ENCODE measurements around the gene USP53. TPM values are rescaled to one million over a fixed set of nuclear protein-coding genes. Genes with fewer than 3 reads are reported as not detected.

USP53 gene
- total and polyA plus RNA-seq, 2 of the 13 experiments (the other 11 are each of a cell fraction or from before 2014, with no cell fraction given): 5.3 to 8.1 TPM

DNA sequence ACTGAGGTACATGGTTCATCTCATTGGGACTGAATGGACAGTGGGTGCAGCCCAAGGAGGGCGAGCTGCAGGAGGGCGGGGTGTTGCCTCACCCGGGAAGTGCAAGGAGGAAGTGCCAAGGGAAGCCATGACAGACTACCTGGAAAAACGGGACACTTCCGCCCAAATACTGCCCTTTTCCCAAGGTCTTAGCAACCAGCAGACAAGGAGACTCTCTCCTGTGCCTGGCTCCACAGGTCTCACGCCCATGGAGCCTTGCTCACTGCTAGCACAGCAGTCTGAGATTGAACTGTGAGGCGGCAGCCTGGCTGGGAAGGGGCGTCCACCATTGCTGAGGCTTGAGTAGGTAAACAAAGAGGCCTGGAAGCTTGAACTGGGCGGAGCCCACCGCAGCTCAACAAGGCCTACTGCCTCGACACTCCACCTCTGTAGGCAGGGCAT lies 14.7 kb upstream of the USP53 start (continued):
- TF ChIP-seq FOXA3 (CRISPR knock-in tag; IDR thresholded peaks at IDR 0.05) (peak; percentile 53), AHR (CRISPR knock-in tag; IDR thresholded peaks at IDR 0.05) (0 out of 2 replicates have a peak, but pooled peaks have one; percentile 23), ZNF501 (CRISPR knock-in tag; IDR thresholded peaks at IDR 0.05) (0 out of 2 replicates have a peak, but pooled peaks have one; percentile 39), ZNF703 (CRISPR knock-in tag; IDR thresholded peaks at IDR 0.05; ENCODE audit: borderline replicate concordance) (no peak), FOXA1 (IDR thresholded peaks at IDR 0.05) (no peak), FOXA1 (CRISPR knock-in tag; IDR thresholded peaks at IDR 0.05) (peak; percentile 60), MTF2 (CRISPR knock-in tag; IDR thresholded peaks at IDR 0.05; ENCODE audit: borderline replicate concordance) (peak; percentile 90; the same call in 1 of the 2 replicates), NCOA2 (CRISPR knock-in tag; IDR thresholded peaks at IDR 0.05) (0 out of 2 replicates have a peak, but pooled peaks have one; percentile 19), WIZ (CRISPR knock-in tag; IDR thresholded peaks at IDR 0.05) (peak; percentile 96), KDM2A (CRISPR knock-in tag; IDR thresholded peaks at IDR 0.05; ENCODE audit: borderline replicate concordance, low read depth) (peak; percentile 25; the same call in 1 of the 2 replicates), SOX6 (IDR thresholded peaks at IDR 0.05) (no peak), SOX6 (CRISPR knock-in tag; IDR thresholded peaks at IDR 0.05) (0 out of 2 replicates have a peak, but pooled peaks have one; percentile 15), POGZ (CRISPR knock-in tag; IDR thresholded peaks at IDR 0.05) (peak; percentile 77; the same call in 1 of the 2 replicates), NFKB2 (CRISPR knock-in tag; IDR thresholded peaks at IDR 0.05; ENCODE audit: borderline replicate concordance) (peak; percentile 37; the same call in 1 of the 2 replicates), ZNF615 (CRISPR knock-in tag; IDR thresholded peaks at IDR 0.05; ENCODE audit: borderline replicate concordance) (no peak), SAP130 (CRISPR knock-in tag; IDR thresholded peaks at IDR 0.05; ENCODE audit: low read depth) (peak; percentile 34; the same call in 1 of the 2 replicates)
- TF ChIP-seq, protein P1, sequence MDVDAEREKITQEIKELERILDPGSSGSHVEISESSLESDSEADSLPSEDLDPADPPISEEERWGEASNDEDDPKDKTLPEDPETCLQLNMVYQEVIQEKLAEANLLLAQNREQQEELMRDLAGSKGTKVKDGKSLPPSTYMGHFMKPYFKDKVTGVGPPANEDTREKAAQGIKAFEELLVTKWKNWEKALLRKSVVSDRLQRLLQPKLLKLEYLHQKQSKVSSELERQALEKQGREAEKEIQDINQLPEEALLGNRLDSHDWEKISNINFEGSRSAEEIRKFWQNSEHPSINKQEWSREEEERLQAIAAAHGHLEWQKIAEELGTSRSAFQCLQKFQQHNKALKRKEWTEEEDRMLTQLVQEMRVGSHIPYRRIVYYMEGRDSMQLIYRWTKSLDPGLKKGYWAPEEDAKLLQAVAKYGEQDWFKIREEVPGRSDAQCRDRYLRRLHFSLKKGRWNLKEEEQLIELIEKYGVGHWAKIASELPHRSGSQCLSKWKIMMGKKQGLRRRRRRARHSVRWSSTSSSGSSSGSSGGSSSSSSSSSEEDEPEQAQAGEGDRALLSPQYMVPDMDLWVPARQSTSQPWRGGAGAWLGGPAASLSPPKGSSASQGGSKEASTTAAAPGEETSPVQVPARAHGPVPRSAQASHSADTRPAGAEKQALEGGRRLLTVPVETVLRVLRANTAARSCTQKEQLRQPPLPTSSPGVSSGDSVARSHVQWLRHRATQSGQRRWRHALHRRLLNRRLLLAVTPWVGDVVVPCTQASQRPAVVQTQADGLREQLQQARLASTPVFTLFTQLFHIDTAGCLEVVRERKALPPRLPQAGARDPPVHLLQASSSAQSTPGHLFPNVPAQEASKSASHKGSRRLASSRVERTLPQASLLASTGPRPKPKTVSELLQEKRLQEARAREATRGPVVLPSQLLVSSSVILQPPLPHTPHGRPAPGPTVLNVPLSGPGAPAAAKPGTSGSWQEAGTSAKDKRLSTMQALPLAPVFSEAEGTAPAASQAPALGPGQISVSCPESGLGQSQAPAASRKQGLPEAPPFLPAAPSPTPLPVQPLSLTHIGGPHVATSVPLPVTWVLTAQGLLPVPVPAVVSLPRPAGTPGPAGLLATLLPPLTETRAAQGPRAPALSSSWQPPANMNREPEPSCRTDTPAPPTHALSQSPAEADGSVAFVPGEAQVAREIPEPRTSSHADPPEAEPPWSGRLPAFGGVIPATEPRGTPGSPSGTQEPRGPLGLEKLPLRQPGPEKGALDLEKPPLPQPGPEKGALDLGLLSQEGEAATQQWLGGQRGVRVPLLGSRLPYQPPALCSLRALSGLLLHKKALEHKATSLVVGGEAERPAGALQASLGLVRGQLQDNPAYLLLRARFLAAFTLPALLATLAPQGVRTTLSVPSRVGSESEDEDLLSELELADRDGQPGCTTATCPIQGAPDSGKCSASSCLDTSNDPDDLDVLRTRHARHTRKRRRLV (CRISPR knock-in tag; IDR thresholded peaks at IDR 0.05): no peak
- TF ChIP-seq, protein P2, sequence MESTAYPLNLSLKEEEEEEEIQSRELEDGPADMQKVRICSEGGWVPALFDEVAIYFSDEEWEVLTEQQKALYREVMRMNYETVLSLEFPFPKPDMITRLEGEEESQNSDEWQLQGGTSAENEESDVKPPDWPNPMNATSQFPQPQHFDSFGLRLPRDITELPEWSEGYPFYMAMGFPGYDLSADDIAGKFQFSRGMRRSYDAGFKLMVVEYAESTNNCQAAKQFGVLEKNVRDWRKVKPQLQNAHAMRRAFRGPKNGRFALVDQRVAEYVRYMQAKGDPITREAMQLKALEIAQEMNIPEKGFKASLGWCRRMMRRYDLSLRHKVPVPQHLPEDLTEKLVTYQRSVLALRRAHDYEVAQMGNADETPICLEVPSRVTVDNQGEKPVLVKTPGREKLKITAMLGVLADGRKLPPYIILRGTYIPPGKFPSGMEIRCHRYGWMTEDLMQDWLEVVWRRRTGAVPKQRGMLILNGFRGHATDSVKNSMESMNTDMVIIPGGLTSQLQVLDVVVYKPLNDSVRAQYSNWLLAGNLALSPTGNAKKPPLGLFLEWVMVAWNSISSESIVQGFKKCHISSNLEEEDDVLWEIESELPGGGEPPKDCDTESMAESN (CRISPR knock-in tag; conservative IDR thresholded peaks at IDR 0.05): 0 out of 2 replicates have a peak, but pooled peaks have one; percentile 35
- TF ChIP-seq, protein P3, sequence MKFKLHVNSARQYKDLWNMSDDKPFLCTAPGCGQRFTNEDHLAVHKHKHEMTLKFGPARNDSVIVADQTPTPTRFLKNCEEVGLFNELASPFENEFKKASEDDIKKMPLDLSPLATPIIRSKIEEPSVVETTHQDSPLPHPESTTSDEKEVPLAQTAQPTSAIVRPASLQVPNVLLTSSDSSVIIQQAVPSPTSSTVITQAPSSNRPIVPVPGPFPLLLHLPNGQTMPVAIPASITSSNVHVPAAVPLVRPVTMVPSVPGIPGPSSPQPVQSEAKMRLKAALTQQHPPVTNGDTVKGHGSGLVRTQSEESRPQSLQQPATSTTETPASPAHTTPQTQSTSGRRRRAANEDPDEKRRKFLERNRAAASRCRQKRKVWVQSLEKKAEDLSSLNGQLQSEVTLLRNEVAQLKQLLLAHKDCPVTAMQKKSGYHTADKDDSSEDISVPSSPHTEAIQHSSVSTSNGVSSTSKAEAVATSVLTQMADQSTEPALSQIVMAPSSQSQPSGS (CRISPR knock-in tag; IDR thresholded peaks at IDR 0.05): 0 out of 2 replicates have a peak, but pooled peaks have one; percentile 26
- TF ChIP-seq, protein P4, sequence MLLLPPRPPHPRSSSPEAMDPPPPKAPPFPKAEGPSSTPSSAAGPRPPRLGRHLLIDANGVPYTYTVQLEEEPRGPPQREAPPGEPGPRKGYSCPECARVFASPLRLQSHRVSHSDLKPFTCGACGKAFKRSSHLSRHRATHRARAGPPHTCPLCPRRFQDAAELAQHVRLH (CRISPR knock-in tag; IDR thresholded peaks at IDR 0.05; ENCODE audit: borderline replicate concordance, low read depth): peak; percentile 23; the same call in 1 of the 2 replicates
- TF ChIP-seq, protein P5, sequence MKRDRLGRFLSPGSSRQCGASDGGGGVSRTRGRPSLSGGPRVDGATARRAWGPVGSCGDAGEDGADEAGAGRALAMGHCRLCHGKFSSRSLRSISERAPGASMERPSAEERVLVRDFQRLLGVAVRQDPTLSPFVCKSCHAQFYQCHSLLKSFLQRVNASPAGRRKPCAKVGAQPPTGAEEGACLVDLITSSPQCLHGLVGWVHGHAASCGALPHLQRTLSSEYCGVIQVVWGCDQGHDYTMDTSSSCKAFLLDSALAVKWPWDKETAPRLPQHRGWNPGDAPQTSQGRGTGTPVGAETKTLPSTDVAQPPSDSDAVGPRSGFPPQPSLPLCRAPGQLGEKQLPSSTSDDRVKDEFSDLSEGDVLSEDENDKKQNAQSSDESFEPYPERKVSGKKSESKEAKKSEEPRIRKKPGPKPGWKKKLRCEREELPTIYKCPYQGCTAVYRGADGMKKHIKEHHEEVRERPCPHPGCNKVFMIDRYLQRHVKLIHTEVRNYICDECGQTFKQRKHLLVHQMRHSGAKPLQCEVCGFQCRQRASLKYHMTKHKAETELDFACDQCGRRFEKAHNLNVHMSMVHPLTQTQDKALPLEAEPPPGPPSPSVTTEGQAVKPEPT (CRISPR knock-in tag; IDR thresholded peaks at IDR 0.05; ENCODE audit: low read depth): no peak
